Measurements from ENCODE around the gene UGT1A8. TPM values are rescaled to one million over a fixed set of nuclear protein-coding genes. Genes with fewer than 3 reads are reported as not detected.

UGT1A8 gene
- total RNA-seq, 1 experiment from 2014 or later = not detected

DNA sequence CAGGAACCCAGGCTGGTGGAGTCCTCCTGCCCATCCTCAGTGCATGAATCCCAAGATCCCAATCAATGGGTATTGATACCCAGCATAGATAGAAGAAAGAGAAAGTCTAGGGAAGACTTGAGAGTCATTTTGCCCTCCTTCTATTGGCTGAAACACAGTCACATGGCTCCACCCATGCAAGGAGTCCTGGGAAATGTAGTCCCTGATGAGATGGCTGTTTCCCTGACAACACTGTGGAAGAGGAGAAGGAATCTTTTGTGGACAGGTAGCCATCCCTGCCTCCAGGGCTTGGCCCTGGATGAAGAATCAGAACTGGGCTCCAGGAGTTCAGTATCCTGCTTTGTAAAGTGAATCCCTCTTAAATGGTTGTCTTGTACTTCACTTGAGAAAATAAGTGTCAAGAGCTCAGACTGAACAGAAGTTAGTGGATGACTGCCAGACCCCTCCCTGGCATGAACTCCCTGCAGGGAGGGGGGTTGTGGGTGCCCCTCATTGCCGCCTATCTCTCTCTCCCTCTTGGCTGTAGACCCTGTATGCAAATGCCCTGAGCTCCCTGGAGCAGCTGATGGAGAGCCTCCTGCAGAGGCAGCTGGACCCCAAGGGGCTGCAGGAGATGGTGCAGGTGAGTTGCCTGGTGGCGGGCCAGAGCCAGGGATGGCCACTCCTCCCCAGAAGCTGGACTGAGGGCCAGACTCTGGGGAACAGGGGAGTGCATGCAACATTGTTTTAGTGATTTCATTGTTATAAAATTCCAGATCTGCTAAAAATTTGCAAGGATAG is 196.8 kb downstream of the UGT1A8 start (continued):
- TF ChIP-seq, protein P1, sequence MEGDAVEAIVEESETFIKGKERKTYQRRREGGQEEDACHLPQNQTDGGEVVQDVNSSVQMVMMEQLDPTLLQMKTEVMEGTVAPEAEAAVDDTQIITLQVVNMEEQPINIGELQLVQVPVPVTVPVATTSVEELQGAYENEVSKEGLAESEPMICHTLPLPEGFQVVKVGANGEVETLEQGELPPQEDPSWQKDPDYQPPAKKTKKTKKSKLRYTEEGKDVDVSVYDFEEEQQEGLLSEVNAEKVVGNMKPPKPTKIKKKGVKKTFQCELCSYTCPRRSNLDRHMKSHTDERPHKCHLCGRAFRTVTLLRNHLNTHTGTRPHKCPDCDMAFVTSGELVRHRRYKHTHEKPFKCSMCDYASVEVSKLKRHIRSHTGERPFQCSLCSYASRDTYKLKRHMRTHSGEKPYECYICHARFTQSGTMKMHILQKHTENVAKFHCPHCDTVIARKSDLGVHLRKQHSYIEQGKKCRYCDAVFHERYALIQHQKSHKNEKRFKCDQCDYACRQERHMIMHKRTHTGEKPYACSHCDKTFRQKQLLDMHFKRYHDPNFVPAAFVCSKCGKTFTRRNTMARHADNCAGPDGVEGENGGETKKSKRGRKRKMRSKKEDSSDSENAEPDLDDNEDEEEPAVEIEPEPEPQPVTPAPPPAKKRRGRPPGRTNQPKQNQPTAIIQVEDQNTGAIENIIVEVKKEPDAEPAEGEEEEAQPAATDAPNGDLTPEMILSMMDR (IDR thresholded peaks at IDR 0.05 in 2 of 3, conservative IDR thresholded peaks at IDR 0.05 in 1 of 3; ENCODE audit: borderline replicate concordance in 1 of 3, insufficient read depth in 1 of 3, low read depth in 2 of 3, low read length in 2 of 3) = 0 out of 6 replicates have a peak, but pooled peaks of 1 of the 3 experiments have one; percentile 8
- no peak for TF ChIP-seq FOSL1 (IDR thresholded peaks at IDR 0.05; ENCODE audit: low read depth)
- TF ChIP-seq RAD21 (IDR thresholded peaks at IDR 0.05; ENCODE audit: low read depth) = no peak
- no peak for TF ChIP-seq SIN3A (IDR thresholded peaks at IDR 0.05; ENCODE audit: low read depth)
- no peak for TF ChIP-seq JUND (IDR thresholded peaks at IDR 0.05)
- no peak for TF ChIP-seq ZNF274 (IDR thresholded peaks at IDR 0.05; ENCODE audit: low read depth, low read length)
- no peak for TF ChIP-seq EZH2 (IDR thresholded peaks at IDR 0.05)
- no peak for TF ChIP-seq ELF1 (IDR thresholded peaks at IDR 0.05; ENCODE audit: borderline replicate concordance, low read depth)
- no peak for TF ChIP-seq TCF7L2 (IDR thresholded peaks at IDR 0.05; ENCODE audit: borderline replicate concordance, extremely low read depth, insufficient read depth, insufficient read length)
- TF ChIP-seq ZFX (IDR thresholded peaks at IDR 0.05) = no peak
- TF ChIP-seq SRF (IDR thresholded peaks at IDR 0.05; ENCODE audit: low read depth) = no peak
- TF ChIP-seq, protein P2, sequence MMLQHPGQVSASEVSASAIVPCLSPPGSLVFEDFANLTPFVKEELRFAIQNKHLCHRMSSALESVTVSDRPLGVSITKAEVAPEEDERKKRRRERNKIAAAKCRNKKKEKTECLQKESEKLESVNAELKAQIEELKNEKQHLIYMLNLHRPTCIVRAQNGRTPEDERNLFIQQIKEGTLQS (IDR thresholded peaks at IDR 0.05) = no peak

DNA sequence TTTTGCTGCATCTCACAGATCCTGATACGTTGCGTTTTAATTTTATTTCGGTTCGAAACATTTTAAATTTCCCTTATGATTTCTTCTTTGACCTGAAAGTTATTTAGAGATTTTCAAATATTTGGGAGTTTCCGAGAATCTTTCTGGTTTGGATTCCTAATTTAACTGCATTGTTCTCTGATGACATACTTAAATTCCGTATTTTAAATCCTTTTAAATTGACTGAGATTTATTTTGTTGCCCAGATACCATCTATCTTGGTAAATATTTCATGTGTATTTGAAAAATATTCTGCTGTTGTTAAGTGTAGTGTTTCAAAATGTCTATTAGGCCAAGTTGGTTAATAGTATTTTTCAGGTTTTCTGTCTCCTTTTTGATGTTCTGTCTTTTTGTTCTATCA is 198.4 kb downstream of the UGT1A8 start:
- Histone ChIP-seq H3K9ac (ENCODE audit: low read length) (no peak overlapping the region), H3K27me3 (ENCODE audit: insufficient read depth, low read length) (no peaks in the 10 kb centered on the region), H3K36me3 (ENCODE audit: control insufficient read depth in 1 of 2, insufficient read depth in 2 of 2, low read length in 2 of 2) (no peaks in the 10 kb centered on the region), H3K4me2 (ENCODE audit: low read length) (no peak overlapping the region), H3K9me3 (ENCODE audit: control insufficient read depth in 1 of 2, insufficient read depth in 1 of 2, low read depth in 1 of 2, low read length in 2 of 2) (no peaks in the 10 kb centered on the region), H3K79me2 (ENCODE audit: insufficient read depth, low read length) (no peaks in the 10 kb centered on the region), H2AFZ (ENCODE audit: low read depth, low read length, poor library complexity, severe bottlenecking) (no peak overlapping the region), H3K4me3 (replicated peaks in 1 of 2; ENCODE audit: low read depth in 1 of 2, low read length in 2 of 2) (no peak overlapping the region), H3K27ac (ENCODE audit: low read depth, low read length) (no peak overlapping the region), H3K4me1 (ENCODE audit: control insufficient read depth in 1 of 2, insufficient read depth in 2 of 2, low read length in 2 of 2) (no peaks in the 10 kb centered on the region), H3K9me2 (ENCODE audit: insufficient read depth) (no peaks in the 10 kb centered on the region), H4K20me1 (ENCODE audit: insufficient read depth) (no peaks in the 10 kb centered on the region)
- intact Hi-C loops (cut with micrococcal nuclease) = no loop called here
- DNase-seq (ENCODE audit: low read depth, low spot score) = no peak
- POLR2A ChIA-PET = no interaction called here
- no peak for ATAC-seq
- CTCF ChIA-PET = no interaction called here
- RAD21 ChIA-PET (ENCODE audit: low non-redundant PET in 1 of 2, low total read pairs in 2 of 2, uncharacterized antibody in 2 of 2, unreplicated experiment in 2 of 2) = no interaction called here
- TF ChIP-seq FOSL1 (IDR thresholded peaks at IDR 0.05; ENCODE audit: low read depth) = no peak
- no peak for TF ChIP-seq JUND (IDR thresholded peaks at IDR 0.05)
- no peak for TF ChIP-seq CBX3 (IDR thresholded peaks at IDR 0.05; ENCODE audit: low read depth)
- TF ChIP-seq POLR2A (IDR thresholded peaks at IDR 0.05; ENCODE audit: borderline replicate concordance, extremely low read depth, insufficient read depth, insufficient read length) = no peak
- TF ChIP-seq TCF7L2 (IDR thresholded peaks at IDR 0.05; ENCODE audit: borderline replicate concordance, extremely low read depth, insufficient read depth, insufficient read length) = no peak
- no peak for TF ChIP-seq YY1 (IDR thresholded peaks at IDR 0.05; ENCODE audit: extremely low read depth, insufficient replicate concordance, low read depth, low read length)
- no peak for TF ChIP-seq POLR2AphosphoS5 (IDR thresholded peaks at IDR 0.05; ENCODE audit: low read depth, low read length)
- TF ChIP-seq, protein P1 (IDR thresholded peaks at IDR 0.05 in 2 of 3, conservative IDR thresholded peaks at IDR 0.05 in 1 of 3; ENCODE audit: borderline replicate concordance in 1 of 3, insufficient read depth in 1 of 3, low read depth in 2 of 3, low read length in 2 of 3) = no peak
- BruUV-seq (replicated peaks) = no TSS peak
